Measurements from ENCODE around the gene RAB41.
"Not testable (repeated sequence)": the region's sequence is repeated elsewhere in the genome, so short reads cannot be mapped to it uniquely, and the experiment has no call there.

Gene RAB41

DNA sequence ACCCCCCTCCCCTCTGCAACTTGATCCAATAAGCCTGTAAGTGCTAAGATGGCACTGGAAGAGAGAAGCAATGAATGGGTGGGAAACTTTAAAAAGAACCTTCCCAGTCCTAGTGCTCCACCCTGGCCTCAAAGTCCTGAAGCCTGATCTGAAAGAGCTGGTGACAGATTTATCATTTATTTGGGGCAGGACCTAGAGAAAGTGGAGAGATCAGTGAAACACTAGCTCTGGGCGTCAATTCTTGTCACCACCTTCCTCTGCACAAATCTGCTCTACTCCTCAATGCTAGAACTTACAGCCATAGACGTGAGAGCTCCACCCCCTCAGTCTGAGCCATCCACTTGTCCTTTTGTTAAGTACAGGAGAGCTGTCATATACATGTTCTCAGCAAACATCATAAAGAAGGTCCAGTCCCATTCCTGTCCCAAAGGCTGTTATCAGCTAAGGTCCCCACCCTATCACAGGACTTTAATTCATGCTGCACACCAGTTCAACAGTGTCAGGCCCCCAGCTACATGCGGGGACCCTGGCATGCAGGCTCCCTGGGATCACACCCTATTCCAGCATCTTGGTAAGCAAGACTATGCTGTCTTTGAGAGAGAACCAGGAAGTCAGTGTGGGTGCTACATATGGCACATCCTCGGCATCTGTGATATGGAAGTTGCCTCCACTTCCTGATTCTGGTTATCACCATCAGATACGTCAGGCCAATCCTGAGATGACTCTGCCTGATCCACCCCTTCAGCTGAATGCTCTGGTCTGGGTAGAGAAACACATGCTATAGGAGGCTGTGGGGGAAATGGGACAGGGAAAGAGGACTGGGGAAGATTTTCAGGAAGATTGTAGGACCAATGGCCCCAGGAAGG is 24.3 kb upstream of the RAB41 start:
- peaks cover 18% of the 10 kb centered on the region for H3K27me3 Mint-ChIP-seq (ENCODE audit: low read depth, poor library complexity)
- TF ChIP-seq, protein P1, sequence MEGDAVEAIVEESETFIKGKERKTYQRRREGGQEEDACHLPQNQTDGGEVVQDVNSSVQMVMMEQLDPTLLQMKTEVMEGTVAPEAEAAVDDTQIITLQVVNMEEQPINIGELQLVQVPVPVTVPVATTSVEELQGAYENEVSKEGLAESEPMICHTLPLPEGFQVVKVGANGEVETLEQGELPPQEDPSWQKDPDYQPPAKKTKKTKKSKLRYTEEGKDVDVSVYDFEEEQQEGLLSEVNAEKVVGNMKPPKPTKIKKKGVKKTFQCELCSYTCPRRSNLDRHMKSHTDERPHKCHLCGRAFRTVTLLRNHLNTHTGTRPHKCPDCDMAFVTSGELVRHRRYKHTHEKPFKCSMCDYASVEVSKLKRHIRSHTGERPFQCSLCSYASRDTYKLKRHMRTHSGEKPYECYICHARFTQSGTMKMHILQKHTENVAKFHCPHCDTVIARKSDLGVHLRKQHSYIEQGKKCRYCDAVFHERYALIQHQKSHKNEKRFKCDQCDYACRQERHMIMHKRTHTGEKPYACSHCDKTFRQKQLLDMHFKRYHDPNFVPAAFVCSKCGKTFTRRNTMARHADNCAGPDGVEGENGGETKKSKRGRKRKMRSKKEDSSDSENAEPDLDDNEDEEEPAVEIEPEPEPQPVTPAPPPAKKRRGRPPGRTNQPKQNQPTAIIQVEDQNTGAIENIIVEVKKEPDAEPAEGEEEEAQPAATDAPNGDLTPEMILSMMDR (IDR thresholded peaks at IDR 0.05), result no peak
- no peak for DNase-seq
- peaks cover 13% of the 10 kb centered on the region for H3K4me1 Mint-ChIP-seq
- H3K36me3 Mint-ChIP-seq (ENCODE audit: low read depth), result peaks cover 7% of the 10 kb centered on the region
- H3K27ac Mint-ChIP-seq, result no peak overlapping the region
- H3K4me3 Mint-ChIP-seq, result no peak overlapping the region
- peaks cover 51% of the 10 kb centered on the region for H3K9me3 Mint-ChIP-seq

DNA sequence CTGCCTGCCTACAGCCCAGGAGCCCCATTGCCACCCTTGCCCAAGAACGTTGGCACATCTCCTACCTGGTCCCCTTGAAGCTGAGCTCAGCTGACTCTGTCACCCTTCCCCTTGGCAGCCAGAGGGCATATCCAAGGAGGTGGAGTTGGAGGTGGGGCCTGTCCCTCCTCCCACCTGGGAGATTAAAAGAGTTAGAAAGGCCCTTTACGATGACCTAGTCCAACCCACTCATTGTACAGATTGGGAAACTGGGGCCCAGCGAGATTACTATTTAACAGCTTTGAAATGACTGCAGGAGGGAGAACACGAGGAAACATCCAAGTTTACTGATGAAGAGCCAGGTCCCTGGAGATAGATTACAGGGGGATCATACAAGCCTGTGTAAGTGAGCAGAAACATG is 21.9 kb upstream of the RAB41 start, which contains the start of gene P2RY4:
Gene P2RY4, minus strand, starts transcription at position 101 of the 400 bp plus-strand sequence. CDS start 580 bp downstream, outside the sequence.
- H3K27me3 Mint-ChIP-seq (ENCODE audit: low read depth, poor library complexity), result peaks cover 14% of the 10 kb centered on the region
- H3K9me3 Mint-ChIP-seq, result peaks cover 45% of the 10 kb centered on the region
- H3K4me1 Mint-ChIP-seq, result peaks cover 13% of the 10 kb centered on the region
- H3K36me3 Mint-ChIP-seq (ENCODE audit: low read depth), result no peaks in the 10 kb centered on the region
- H3K27ac Mint-ChIP-seq, result no peak within 1 kb of the TSS
- TF ChIP-seq, protein P1 (IDR thresholded peaks at IDR 0.05), result no peak
- no peak within 1 kb of the TSS for H3K4me3 Mint-ChIP-seq
- DNase-seq, result no peak

DNA sequence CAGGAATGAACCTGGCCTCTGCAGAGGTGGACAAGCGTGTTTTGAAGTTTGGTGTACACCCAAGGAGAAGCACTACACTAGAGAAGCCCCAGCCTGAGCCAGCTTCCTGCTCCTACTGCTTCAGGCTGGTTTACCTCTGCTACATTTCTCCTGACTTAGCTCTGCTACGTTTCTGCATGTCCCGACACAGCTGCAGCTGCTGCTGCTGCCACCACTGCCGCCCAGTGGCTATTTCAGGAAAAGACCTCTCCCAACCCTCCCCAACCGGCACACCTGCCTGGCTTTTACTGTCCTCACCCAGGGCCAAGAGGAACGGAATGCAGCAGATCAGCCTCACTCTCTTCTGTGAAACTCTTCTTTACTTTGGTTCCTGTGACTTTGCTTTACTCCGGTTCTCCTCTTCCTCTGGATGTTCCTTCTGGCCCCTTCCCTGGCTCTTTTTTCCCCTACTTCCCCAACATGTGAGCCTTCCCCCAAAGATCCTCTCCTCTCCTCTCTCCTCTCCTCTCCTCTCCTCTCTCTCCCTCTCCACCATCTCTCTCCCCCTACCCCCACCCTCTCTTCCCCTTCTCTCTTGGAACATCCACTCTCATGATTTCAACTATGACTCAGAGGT is 18.9 kb upstream of the RAB41 start:
- peak; percentile 56 for DNase-seq
- TF ChIP-seq, protein P1 (IDR thresholded peaks at IDR 0.05), result peak; percentile 46
- Mint-ChIP-seq H3K27me3 (ENCODE audit: low read depth, poor library complexity) (peaks cover 13% of the 10 kb centered on the region), H3K9me3 (peaks cover 49% of the 10 kb centered on the region), H3K36me3 (ENCODE audit: low read depth) (no peaks in the 10 kb centered on the region), H3K27ac (no peak overlapping the region), H3K4me3 (no peak overlapping the region), H3K4me1 (no peaks in the 10 kb centered on the region)

DNA sequence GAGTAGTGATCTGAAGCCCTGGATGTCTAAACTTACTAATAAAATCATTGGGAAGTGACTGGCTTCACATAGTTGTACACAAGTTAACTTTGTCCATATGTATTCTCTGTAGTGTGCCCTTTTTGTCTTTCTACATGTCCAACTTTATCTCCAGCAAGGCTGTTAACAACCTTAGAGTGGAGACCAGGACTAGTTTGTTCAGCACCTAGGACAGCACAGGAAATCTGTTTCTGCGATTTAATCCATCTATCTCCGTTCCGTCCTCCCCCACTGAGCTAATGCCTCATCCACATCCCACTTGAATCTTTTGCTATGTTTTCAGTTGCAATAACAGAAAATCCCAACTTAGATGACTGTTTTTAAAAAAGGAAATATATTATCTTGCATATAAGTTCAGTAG is 17.2 kb upstream of the RAB41 start:
- Mint-ChIP-seq H3K9me3 (peaks cover 59% of the 10 kb centered on the region), H3K4me1 (no peaks in the 10 kb centered on the region), H3K36me3 (ENCODE audit: low read depth) (no peaks in the 10 kb centered on the region), H3K27ac (no peak overlapping the region), H3K4me3 (no peak overlapping the region), H3K27me3 (ENCODE audit: low read depth, poor library complexity) (peaks cover 21% of the 10 kb centered on the region)
- TF ChIP-seq, protein P1 (IDR thresholded peaks at IDR 0.05), result no peak
- DNase-seq, result no peak

DNA sequence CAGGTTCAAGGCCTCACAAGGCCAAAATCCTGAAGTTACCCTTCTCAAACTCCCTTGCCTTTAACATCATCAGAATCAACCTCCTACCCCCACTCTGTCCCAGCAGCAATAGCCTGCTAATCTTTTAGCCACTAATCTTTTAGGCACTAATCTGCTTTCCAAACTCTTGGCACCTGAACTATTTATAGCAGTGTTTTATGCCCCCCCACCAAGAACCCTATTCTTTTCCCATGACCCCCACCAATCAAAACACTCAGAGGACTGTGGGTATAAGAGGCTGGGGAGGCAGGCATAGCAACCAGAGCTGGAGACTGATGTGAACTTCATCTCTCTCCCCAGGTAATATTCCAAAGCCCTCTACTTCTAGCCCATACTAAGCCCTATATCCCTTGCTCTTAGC is 13.9 kb upstream of the RAB41 start, which contains the start of gene ARR3:
Gene ARR3, plus strand, starts transcription at position 301 of the 400 bp plus-strand sequence. CDS start 1,052 bp downstream, outside the sequence.
- Mint-ChIP-seq H3K27me3 (ENCODE audit: low read depth, poor library complexity) (peaks cover 12% of the 10 kb centered on the region), H3K9me3 (peaks cover 52% of the 10 kb centered on the region), H3K4me1 (no peaks in the 10 kb centered on the region), H3K27ac (no peak within 1 kb of the TSS), H3K4me3 (no peak within 1 kb of the TSS), H3K36me3 (ENCODE audit: low read depth) (no peaks in the 10 kb centered on the region)
- TF ChIP-seq, protein P1 (IDR thresholded peaks at IDR 0.05), result no peak
- no peak for DNase-seq

DNA sequence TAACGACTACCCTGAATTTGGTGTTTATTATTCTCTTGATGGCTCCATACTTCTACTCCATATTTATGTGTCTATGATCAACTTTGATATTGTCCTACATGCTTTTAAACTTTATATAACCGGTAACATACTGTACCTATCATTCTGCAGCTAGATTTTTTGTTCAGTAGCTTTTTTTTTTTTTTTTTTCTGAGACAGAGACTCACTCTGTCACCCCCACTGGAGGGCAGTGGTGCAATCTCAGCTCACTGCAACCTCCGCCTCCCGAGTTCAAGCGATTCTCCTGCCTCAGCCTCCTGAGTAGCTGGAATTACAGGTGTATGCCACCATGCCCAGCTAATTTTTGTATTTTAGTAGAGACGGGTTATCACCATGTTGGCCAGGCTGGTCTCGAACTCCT is 7.9 kb upstream of the RAB41 start:
- not testable (repeated sequence) for H3K27ac Mint-ChIP-seq; H3K4me3 Mint-ChIP-seq; DNase-seq; H3K27me3 Mint-ChIP-seq (ENCODE audit: low read depth, poor library complexity); H3K36me3 Mint-ChIP-seq (ENCODE audit: low read depth); H3K4me1 Mint-ChIP-seq
- H3K9me3 Mint-ChIP-seq, result peaks cover 53% of the 10 kb centered on the region
